D721Med (cell line): ENCODE results near the gene PLEKHA4.
"Not testable (repeated sequence)": the region's sequence is repeated elsewhere in the genome, so short reads cannot be mapped to it uniquely, and the experiment has no call there.

Experiments used
- DNase-seq: peaks from one replicate; pipeline ENCODE4 v3.0.0; 2011; ENCODE audit warnings: low spot score; ENCODE audit not compliant: insufficient read length
- FAIRE-seq: peaks from 2 replicates; lab custom pipeline; 2011; peaks lifted over from hg19 to GRCh38; lab: Jason Lieb, UNC
- CTCF ChIP-seq: IDR thresholded peaks from 2 replicates; pipeline ENCODE4 v1.5.1; 2012; ENCODE audit warnings: mild to moderate bottlenecking, control low read depth; ENCODE audit not compliant: insufficient read depth; ENCODE audit errors: missing control alignments

The PLEKHA4 gene, protein sequence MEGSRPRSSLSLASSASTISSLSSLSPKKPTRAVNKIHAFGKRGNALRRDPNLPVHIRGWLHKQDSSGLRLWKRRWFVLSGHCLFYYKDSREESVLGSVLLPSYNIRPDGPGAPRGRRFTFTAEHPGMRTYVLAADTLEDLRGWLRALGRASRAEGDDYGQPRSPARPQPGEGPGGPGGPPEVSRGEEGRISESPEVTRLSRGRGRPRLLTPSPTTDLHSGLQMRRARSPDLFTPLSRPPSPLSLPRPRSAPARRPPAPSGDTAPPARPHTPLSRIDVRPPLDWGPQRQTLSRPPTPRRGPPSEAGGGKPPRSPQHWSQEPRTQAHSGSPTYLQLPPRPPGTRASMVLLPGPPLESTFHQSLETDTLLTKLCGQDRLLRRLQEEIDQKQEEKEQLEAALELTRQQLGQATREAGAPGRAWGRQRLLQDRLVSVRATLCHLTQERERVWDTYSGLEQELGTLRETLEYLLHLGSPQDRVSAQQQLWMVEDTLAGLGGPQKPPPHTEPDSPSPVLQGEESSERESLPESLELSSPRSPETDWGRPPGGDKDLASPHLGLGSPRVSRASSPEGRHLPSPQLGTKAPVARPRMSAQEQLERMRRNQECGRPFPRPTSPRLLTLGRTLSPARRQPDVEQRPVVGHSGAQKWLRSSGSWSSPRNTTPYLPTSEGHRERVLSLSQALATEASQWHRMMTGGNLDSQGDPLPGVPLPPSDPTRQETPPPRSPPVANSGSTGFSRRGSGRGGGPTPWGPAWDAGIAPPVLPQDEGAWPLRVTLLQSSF

GRCh38 chr19:48868114-48868886 lies at the start of gene PLEKHA4:
TSS of gene PLEKHA4 (minus strand) at chr19:48868617. CDS start at chr19:48867620, 997 bp downstream.
- FAIRE-seq (no peak), DNase-seq (no peak)
- TF ChIP-seq CTCF = no peak

- TF ChIP-seq CTCF = no peak
- no peak for FAIRE-seq
- DNase-seq = no peak
Observed at GRCh38 chr19:48918071-48918470, 49.7 kb upstream of the PLEKHA4 start.

- no peak for TF ChIP-seq CTCF
- FAIRE-seq (no peak), DNase-seq (no peak)
Observed at GRCh38 chr19:48915757-48916156, 47.3 kb upstream of the PLEKHA4 start.

GRCh38 chr19:48914181-48914580 lies 45.8 kb upstream of the PLEKHA4 start:
- DNase-seq = no peak
- TF ChIP-seq CTCF = no peak
- no peak for FAIRE-seq

- TF ChIP-seq CTCF = no peak
- FAIRE-seq = no peak
- DNase-seq = no peak
Observed at GRCh38 chr19:48913114-48913889, 44.9 kb upstream of the PLEKHA4 start.

- no peak for FAIRE-seq
- peak; percentile 11 for DNase-seq
- TF ChIP-seq CTCF = no peak
Observed at GRCh38 chr19:48910803-48911202, 42.4 kb upstream of the PLEKHA4 start.

DNA sequence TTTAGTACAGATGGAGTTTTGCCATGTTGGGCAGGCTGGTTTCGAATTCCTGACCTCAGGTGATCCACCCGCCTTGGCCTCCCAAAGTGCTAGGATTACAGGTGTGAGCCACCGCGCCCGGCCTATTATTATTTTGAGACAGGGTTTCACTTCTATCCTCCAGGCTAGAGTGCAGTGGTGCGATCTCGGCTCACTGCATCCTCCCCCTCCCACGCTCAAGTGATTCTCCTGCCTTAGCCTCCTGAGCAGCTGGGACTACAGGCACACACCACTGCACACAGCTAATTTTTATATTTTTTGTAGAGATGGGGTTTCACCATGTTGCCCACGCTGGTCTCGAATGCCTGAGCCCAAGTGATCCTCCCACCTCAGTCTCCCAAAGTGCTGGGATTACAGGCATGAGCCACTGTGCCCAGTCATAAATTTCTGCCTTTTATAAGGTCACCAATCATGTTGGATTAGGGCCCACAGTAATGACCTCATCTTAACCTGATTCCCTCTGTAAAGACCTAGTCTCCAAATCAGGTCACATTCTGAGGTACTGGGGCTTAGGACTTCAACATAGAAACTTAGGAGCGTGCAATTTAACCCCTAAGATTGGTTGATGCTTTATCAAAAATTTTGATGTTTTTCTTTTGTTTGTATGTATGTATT lies 41.1 kb upstream of the PLEKHA4 start:
- not testable (repeated sequence) for FAIRE-seq, DNase-seq
